GM23248 (cell line): ENCODE results near the gene C14orf132. TPM values are rescaled to one million over a fixed set of nuclear protein-coding genes. Genes with fewer than 3 reads are reported as not detected.
"Not testable (repeated sequence)": the region's sequence is repeated elsewhere in the genome, so short reads cannot be mapped to it uniquely, and the experiment has no call there.

Source experiments
- DNase-seq: peaks from one replicate; pipeline ENCODE4 v3.0.0-alpha.2; 2015
- H2AFZ ChIP-seq: fragments of 200-600 bp; sonication (generic); 2 replicates; pipeline ENCODE4 v1.6.1; 2016; ENCODE audit warnings: antibody characterized with exemption
- H3F3A ChIP-seq: fragments of 200-600 bp; sonication (generic); 2 replicates; pipeline ENCODE4 v1.6.1; 2016; ENCODE audit warnings: mild to moderate bottlenecking, antibody characterized with exemption, mixed run types; ENCODE audit not compliant: insufficient read depth
- H3K27ac ChIP-seq: fragments of 200-600 bp; sonication (generic); 2 replicates; pipeline ENCODE4 v1.5.1; 2016; ENCODE audit warnings: mild to moderate bottlenecking
- H3K27me3 ChIP-seq: fragments of 200-600 bp; sonication (generic); replicated peaks from 2 replicates; pipeline ENCODE4 v1.6.1; 2016; ENCODE audit warnings: mild to moderate bottlenecking; ENCODE audit not compliant: insufficient read depth
- H3K36me3 ChIP-seq: fragments of 200-600 bp; sonication (generic); 2 replicates; pipeline ENCODE4 v1.6.1; 2016; ENCODE audit warnings: low read depth, mild to moderate bottlenecking
- H3K4me1 ChIP-seq: fragments of 200-600 bp; sonication (generic); 2 replicates; pipeline ENCODE4 v1.6.1; 2016; ENCODE audit warnings: mild to moderate bottlenecking; ENCODE audit not compliant: insufficient read depth
- H3K4me2 ChIP-seq: fragments of 200-600 bp; sonication (generic); one replicate; pipeline ENCODE4 v1.6.1; 2016; ENCODE audit warnings: mild to moderate bottlenecking; ENCODE audit not compliant: unreplicated experiment
- H3K4me3 ChIP-seq: fragments of 200-600 bp; sonication (generic); 2 replicates; pipeline ENCODE4 v1.5.1; 2016; ENCODE audit warnings: mild to moderate bottlenecking
- H3K79me2 ChIP-seq: fragments of 200-600 bp; sonication (generic); 2 replicates; pipeline ENCODE4 v1.6.1; 2016; ENCODE audit warnings: mild to moderate bottlenecking; ENCODE audit not compliant: insufficient read depth
- H3K9ac ChIP-seq: fragments of 200-600 bp; sonication (generic); 2 replicates; pipeline ENCODE4 v1.6.1; 2016; ENCODE audit warnings: mild to moderate bottlenecking
- H3K9me2 ChIP-seq: fragments of 200-600 bp; sonication (generic); 2 replicates; pipeline ENCODE4 v1.6.1; 2016; ENCODE audit warnings: mixed run types, mild to moderate bottlenecking, moderate library complexity; ENCODE audit not compliant: insufficient read depth
- H3K9me3 ChIP-seq: fragments of 200-600 bp; sonication (generic); one replicate; pipeline ENCODE4 v1.6.1; 2017; ENCODE audit warnings: low read depth
- H4K20me1 ChIP-seq: fragments of 200-600 bp; sonication (generic); 2 replicates; pipeline ENCODE4 v1.6.0; 2016; ENCODE audit not compliant: insufficient read depth
- EZH2 ChIP-seq: fragments of 200-600 bp; sonication (generic); IDR thresholded peaks from 2 replicates; pipeline ENCODE4 v1.6.1; 2018; ENCODE audit warnings: antibody characterized with exemption, mild to moderate bottlenecking; ENCODE audit not compliant: insufficient read depth, poor library complexity, severe bottlenecking
- EZH2phosphoT487 ChIP-seq: fragments of 200-600 bp; sonication (generic); IDR thresholded peaks from 2 replicates; pipeline ENCODE4 v1.6.1; 2018; ENCODE audit warnings: antibody characterized with exemption, moderate library complexity, mild to moderate bottlenecking, low read depth; ENCODE audit not compliant: insufficient read depth
- WGBS, 2 experiments: methylation state at CpG; one replicate each; pipeline ENCODE4 v1.1.6; 2015 to 2017; ENCODE audit warnings: low lambda C conversion rate in 2 of 2, low coverage in 1 of 2; ENCODE audit errors: missing lambda C conversion rate in 2 of 2; 5-methylcytosine and 5-hydroxymethylcytosine counted together
- in situ Hi-C: fragments of 300-500 bp; cut with MboI; formaldehyde crosslinking; loops from 2 replicates; pipeline ENCODE4 v1.15.0; 2020
- polyA plus RNA-seq: library from polyadenylated mRNA; unstranded; fragments of >200 nt; fragmentation: Nextera tagmentation; extraction: Ambion mirVana; gene quantifications from 2 replicates; pipeline ENCODE4 v1.2.1, GENCODE V29; 2016
- total RNA-seq: library from RNA; depleted of rRNA; stranded (reverse); fragments of >200 nt; shearing (Covaris generic); gene quantifications from 2 replicates; pipeline ENCODE4 v1.2.3, GENCODE V29; 2014

Gene C14orf132
- total and polyA plus RNA-seq, 2 experiments from 2014 or later: 18.6 to 26.2 TPM

- no peaks in the 10 kb centered on the region for H3K79me2 ChIP-seq
- H3K9me3 ChIP-seq: no peaks in the 10 kb centered on the region
- no peaks in the 10 kb centered on the region; the same call in 1 of the 2 replicates for H4K20me1 ChIP-seq
- no peaks in the 10 kb centered on the region for H3K36me3 ChIP-seq
- peaks cover 23% of the 10 kb centered on the region for H3K27me3 ChIP-seq
- peak overlapping the region; percentile 26 for H3K4me2 ChIP-seq
- no peaks in the 10 kb centered on the region for H3K9me2 ChIP-seq
- H3K4me3 ChIP-seq: no peak overlapping the region
- no peak overlapping the region; the same call in 1 of the 2 replicates for H3K9ac ChIP-seq
- in situ Hi-C loops: loop anchor here (5.0 to 10.0 kb wide), 2 partner anchors 95 to 423 kb away; no protein-coding TSS in a partner anchor
- TF ChIP-seq EZH2phosphoT487: no peak
- TF ChIP-seq EZH2: no peak
- peak overlapping the region; percentile 15; the same call in 1 of the 2 replicates for H2AFZ ChIP-seq
- no peaks in the 10 kb centered on the region for H3K4me1 ChIP-seq
- WGBS, 2 experiments: 11 to 13% methylated on average over 5 of the region's 5 CpGs
- no peak overlapping the region for H3K27ac ChIP-seq
- peak; percentile 61 for DNase-seq
- no peaks in the 10 kb centered on the region for H3F3A ChIP-seq
Measured at GRCh38 chr14:96001866-96002497, 37.2 kb upstream of the C14orf132 start.

DNA sequence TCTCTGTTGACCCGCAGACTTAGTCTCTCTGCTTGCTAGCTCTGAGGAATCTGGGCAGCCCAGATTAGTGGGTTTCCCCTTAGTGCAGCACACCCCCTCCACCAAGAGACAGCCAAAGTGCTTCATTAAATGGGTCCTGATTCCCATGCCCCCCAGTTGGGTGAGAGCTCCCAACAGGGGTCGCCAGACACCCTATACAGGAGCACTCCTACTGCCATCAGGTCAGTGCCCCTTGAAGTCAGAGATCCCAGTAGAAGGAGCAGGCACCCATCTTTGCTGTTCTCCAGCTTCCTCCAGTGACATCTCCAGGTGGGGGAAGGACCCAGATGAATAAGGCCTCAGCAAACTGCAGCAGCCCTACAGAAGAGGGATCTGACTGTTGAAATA, 36.7 kb upstream of the C14orf132 start:
- Histone ChIP-seq H3K9me2 (no peaks in the 10 kb centered on the region), H3K79me2 (no peaks in the 10 kb centered on the region), H3K4me2 (no peak overlapping the region), H3K27me3 (peaks cover 18% of the 10 kb centered on the region), H4K20me1 (no peaks in the 10 kb centered on the region; the same call in 1 of the 2 replicates), H3F3A (no peaks in the 10 kb centered on the region), H3K9me3 (no peaks in the 10 kb centered on the region), H3K4me1 (no peaks in the 10 kb centered on the region), H3K9ac (no peak overlapping the region), H3K4me3 (no peak overlapping the region), H3K36me3 (no peaks in the 10 kb centered on the region), H3K27ac (no peak overlapping the region), H2AFZ (no peak overlapping the region)
- in situ Hi-C loops: loop anchor here (5.0 to 10.0 kb wide), 2 partner anchors 95 to 422 kb away; no protein-coding TSS in a partner anchor
- no peak for DNase-seq
- whole genome bisulfite sequencing, 2 experiments: 47 to 69% methylated on average over 2 of the region's 2 CpGs
- TF ChIP-seq EZH2phosphoT487 (no peak), EZH2 (no peak)

DNA sequence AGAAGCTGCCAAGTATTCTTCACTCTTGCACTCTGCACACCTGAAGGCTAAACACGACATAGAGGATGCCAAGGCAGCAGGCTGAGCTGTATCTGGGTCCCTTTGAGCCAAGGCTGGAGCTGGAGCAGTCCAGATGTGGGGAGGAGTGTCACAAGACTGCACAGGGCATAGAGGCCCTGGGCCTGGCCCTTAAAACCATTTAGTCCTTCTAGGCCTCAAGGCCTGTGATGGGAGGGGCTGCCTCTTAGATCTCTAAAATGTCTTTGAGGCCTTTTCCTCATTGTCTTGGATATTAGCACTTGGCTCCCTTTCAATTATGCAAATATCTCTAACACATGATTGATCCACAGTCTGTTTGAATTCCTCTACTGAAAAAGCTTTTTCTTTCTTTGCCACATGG, 28.0 kb upstream of the C14orf132 start:
- no peaks in the 10 kb centered on the region for H3K4me1 ChIP-seq
- DNase-seq: no peak
- no peak overlapping the region for H2AFZ ChIP-seq
- WGBS, 2 experiments: 0 to 7% methylated on average over 1 of the region's 1 CpG
- no peak for TF ChIP-seq EZH2phosphoT487
- no peak for TF ChIP-seq EZH2
- no peak overlapping the region for H3K9ac ChIP-seq
- no peaks in the 10 kb centered on the region for H3K79me2 ChIP-seq
- H3K4me2 ChIP-seq: no peak overlapping the region
- H3K4me3 ChIP-seq: no peak overlapping the region
- no peak overlapping the region for H3K27ac ChIP-seq
- H3K36me3 ChIP-seq: no peaks in the 10 kb centered on the region
- H3F3A ChIP-seq: no peaks in the 10 kb centered on the region
- H3K9me2 ChIP-seq: no peaks in the 10 kb centered on the region
- in situ Hi-C loops: no loop called here
- H4K20me1 ChIP-seq: no peaks in the 10 kb centered on the region
- H3K9me3 ChIP-seq: no peaks in the 10 kb centered on the region
- peaks cover 15% of the 10 kb centered on the region for H3K27me3 ChIP-seq

DNA sequence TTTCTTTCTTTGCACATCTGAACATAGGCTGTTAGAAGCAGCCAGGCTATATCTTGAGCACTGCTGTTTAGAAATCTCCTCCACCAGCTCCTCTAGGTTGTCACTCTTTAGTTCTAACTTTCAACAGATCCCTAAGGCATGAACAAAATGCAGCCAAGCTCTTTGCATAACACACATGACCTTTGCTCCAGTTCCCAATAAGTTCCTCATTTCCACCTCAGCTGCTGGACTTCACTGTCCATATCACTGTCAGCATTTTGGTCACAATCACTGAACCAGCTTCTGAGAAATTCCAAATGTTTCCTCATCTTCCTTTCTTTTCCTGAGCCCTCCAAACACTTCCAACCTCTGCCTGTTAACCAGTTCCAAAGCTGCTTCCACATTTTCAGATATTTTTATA, 27.6 kb upstream of the C14orf132 start:
- Histone ChIP-seq H3K9me3 (no peaks in the 10 kb centered on the region), H3K79me2 (no peaks in the 10 kb centered on the region), H2AFZ (no peak overlapping the region), H3F3A (no peaks in the 10 kb centered on the region), H3K27ac (no peak overlapping the region), H4K20me1 (no peaks in the 10 kb centered on the region), H3K9me2 (no peaks in the 10 kb centered on the region), H3K4me1 (no peaks in the 10 kb centered on the region), H3K4me3 (no peak overlapping the region), H3K9ac (no peak overlapping the region), H3K36me3 (no peaks in the 10 kb centered on the region), H3K27me3 (peaks cover 15% of the 10 kb centered on the region), H3K4me2 (no peak overlapping the region)
- TF ChIP-seq EZH2phosphoT487 (no peak), EZH2 (no peak)
- DNase-seq: no peak
- in situ Hi-C loops: no loop called here

GRCh38 chr14:96012757-96013156, 26.4 kb upstream of the C14orf132 start:
- H3K4me1 ChIP-seq, H3K9me3 ChIP-seq, H2AFZ ChIP-seq, H3K4me2 ChIP-seq, H3K9me2 ChIP-seq, in situ Hi-C loops, H3F3A ChIP-seq, H3K27ac ChIP-seq, DNase-seq, H3K4me3 ChIP-seq, H3K79me2 ChIP-seq, H4K20me1 ChIP-seq, H3K9ac ChIP-seq, H3K36me3 ChIP-seq: not testable (repeated sequence)
- H3K27me3 ChIP-seq: peaks cover 26% of the 10 kb centered on the region
- 56% methylated on average over 1 of the region's 1 CpG for WGBS, 2 experiments
